Liver (tissue), 3 donors: ENCODE results near the gene SMC1A.
"Not testable (repeated sequence)": the region's sequence is repeated elsewhere in the genome, so short reads cannot be mapped to it uniquely, and the experiment has no call there.

Experiments
- FOXA1 ChIP-seq: IDR thresholded peaks from 2 replicates; pipeline ENCODE4 v1.6.1; 2016; ENCODE audit warnings: antibody characterized with exemption
- HNF4A ChIP-seq, 2 donors: conservative IDR thresholded peaks; 2 replicates each; pipeline ENCODE4 v1.6.1; 2016; ENCODE audit warnings: antibody characterized with exemption in 2 of 2, mild to moderate bottlenecking in 2 of 2
- RAD21 ChIP-seq, 2 donors: IDR thresholded peaks; 2 replicates each; pipeline ENCODE4 v1.6.1; 2016; ENCODE audit warnings: antibody characterized with exemption in 2 of 2, mild to moderate bottlenecking in 2 of 2
- YY1 ChIP-seq: IDR thresholded peaks from 2 replicates; pipeline ENCODE4 v1.6.1; 2016; ENCODE audit warnings: antibody characterized with exemption, mild to moderate bottlenecking
- TF ChIP-seq, protein P1 (sequence below): IDR thresholded peaks from 2 replicates; pipeline ENCODE4 v1.6.1; 2016; ENCODE audit warnings: antibody characterized with exemption
- TF ChIP-seq, protein P2 (sequence below): fragments of 150-350 bp; IDR thresholded peaks from 2 replicates; pipeline ENCODE4 v1.5.1; 2017; ENCODE audit warnings: improper control_type of control experiment, low read depth, low read length; ENCODE audit not compliant: missing input control
- TF ChIP-seq, protein P3 (sequence below): IDR thresholded peaks from 2 replicates; pipeline ENCODE4 v1.6.1; 2016; ENCODE audit warnings: antibody characterized with exemption
- TF ChIP-seq, protein P4 (sequence below): IDR thresholded peaks from 2 replicates; pipeline ENCODE4 v1.6.1; 2016; ENCODE audit warnings: antibody characterized with exemption, mild to moderate bottlenecking
- TF ChIP-seq, protein P5 (sequence below): IDR thresholded peaks from 2 replicates; pipeline ENCODE4 v1.6.1; 2016; ENCODE audit warnings: antibody characterized with exemption
- donor health status: healthy.
- donor health status: healthy.

DNA sequence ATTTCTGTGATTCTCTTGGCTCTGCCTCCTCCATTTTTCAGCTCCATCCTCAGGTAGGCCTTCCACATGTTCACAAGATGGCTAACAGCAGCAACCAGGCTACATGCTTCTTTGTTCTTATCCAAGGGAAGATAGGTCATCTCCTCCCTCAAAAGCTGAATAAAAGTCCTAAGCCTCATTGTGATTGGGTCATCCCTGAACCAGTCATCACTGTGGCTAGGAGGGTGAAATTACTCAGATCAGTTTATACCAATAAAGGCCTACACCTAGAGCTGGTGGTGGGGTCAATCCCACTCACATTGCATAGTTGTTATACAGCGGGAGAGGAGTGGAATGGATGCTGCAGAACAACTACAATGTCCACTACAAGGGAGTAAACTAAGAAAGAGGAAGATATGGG lies 56.0 kb downstream of the SMC1A start:
- TF ChIP-seq FOXA1; HNF4A (conservative IDR thresholded peaks at IDR 0.05); YY1; RAD21 (IDR thresholded peaks at IDR 0.05): not testable (repeated sequence)
- TF ChIP-seq, protein P1, sequence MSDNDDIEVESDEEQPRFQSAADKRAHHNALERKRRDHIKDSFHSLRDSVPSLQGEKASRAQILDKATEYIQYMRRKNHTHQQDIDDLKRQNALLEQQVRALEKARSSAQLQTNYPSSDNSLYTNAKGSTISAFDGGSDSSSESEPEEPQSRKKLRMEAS, result not testable (repeated sequence)
- TF ChIP-seq, protein P2, sequence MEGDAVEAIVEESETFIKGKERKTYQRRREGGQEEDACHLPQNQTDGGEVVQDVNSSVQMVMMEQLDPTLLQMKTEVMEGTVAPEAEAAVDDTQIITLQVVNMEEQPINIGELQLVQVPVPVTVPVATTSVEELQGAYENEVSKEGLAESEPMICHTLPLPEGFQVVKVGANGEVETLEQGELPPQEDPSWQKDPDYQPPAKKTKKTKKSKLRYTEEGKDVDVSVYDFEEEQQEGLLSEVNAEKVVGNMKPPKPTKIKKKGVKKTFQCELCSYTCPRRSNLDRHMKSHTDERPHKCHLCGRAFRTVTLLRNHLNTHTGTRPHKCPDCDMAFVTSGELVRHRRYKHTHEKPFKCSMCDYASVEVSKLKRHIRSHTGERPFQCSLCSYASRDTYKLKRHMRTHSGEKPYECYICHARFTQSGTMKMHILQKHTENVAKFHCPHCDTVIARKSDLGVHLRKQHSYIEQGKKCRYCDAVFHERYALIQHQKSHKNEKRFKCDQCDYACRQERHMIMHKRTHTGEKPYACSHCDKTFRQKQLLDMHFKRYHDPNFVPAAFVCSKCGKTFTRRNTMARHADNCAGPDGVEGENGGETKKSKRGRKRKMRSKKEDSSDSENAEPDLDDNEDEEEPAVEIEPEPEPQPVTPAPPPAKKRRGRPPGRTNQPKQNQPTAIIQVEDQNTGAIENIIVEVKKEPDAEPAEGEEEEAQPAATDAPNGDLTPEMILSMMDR, result not testable (repeated sequence)
- TF ChIP-seq, protein P3, sequence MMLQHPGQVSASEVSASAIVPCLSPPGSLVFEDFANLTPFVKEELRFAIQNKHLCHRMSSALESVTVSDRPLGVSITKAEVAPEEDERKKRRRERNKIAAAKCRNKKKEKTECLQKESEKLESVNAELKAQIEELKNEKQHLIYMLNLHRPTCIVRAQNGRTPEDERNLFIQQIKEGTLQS, result not testable (repeated sequence)
- TF ChIP-seq, protein P4, sequence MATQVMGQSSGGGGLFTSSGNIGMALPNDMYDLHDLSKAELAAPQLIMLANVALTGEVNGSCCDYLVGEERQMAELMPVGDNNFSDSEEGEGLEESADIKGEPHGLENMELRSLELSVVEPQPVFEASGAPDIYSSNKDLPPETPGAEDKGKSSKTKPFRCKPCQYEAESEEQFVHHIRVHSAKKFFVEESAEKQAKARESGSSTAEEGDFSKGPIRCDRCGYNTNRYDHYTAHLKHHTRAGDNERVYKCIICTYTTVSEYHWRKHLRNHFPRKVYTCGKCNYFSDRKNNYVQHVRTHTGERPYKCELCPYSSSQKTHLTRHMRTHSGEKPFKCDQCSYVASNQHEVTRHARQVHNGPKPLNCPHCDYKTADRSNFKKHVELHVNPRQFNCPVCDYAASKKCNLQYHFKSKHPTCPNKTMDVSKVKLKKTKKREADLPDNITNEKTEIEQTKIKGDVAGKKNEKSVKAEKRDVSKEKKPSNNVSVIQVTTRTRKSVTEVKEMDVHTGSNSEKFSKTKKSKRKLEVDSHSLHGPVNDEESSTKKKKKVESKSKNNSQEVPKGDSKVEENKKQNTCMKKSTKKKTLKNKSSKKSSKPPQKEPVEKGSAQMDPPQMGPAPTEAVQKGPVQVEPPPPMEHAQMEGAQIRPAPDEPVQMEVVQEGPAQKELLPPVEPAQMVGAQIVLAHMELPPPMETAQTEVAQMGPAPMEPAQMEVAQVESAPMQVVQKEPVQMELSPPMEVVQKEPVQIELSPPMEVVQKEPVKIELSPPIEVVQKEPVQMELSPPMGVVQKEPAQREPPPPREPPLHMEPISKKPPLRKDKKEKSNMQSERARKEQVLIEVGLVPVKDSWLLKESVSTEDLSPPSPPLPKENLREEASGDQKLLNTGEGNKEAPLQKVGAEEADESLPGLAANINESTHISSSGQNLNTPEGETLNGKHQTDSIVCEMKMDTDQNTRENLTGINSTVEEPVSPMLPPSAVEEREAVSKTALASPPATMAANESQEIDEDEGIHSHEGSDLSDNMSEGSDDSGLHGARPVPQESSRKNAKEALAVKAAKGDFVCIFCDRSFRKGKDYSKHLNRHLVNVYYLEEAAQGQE, result not testable (repeated sequence)
- TF ChIP-seq, protein P5, sequence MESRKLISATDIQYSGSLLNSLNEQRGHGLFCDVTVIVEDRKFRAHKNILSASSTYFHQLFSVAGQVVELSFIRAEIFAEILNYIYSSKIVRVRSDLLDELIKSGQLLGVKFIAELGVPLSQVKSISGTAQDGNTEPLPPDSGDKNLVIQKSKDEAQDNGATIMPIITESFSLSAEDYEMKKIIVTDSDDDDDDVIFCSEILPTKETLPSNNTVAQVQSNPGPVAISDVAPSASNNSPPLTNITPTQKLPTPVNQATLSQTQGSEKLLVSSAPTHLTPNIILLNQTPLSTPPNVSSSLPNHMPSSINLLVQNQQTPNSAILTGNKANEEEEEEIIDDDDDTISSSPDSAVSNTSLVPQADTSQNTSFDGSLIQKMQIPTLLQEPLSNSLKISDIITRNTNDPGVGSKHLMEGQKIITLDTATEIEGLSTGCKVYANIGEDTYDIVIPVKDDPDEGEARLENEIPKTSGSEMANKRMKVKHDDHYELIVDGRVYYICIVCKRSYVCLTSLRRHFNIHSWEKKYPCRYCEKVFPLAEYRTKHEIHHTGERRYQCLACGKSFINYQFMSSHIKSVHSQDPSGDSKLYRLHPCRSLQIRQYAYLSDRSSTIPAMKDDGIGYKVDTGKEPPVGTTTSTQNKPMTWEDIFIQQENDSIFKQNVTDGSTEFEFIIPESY, result not testable (repeated sequence)
